ENCODE measurements around the gene SELENOF. TPM values are rescaled to one million over a fixed set of nuclear protein-coding genes. Genes with fewer than 3 reads are reported as not detected.

The SELENOF gene
- total and polyA plus RNA-seq, 2 of the 13 experiments (the other 11 are each of a cell fraction or from before 2014, with no cell fraction given), result 133 to 163 TPM

- H3K27ac ChIP-seq (ENCODE audit: extremely low read length, insufficient read depth, low read length), result no peak overlapping the region
- ATAC-seq (no peak), DNase-seq (ENCODE audit: low spot score) (no peak), FAIRE-seq (no peak)
- H3K9me3 ChIP-seq (ENCODE audit: low read length), result no peaks in the 10 kb centered on the region
- H3K36me3 ChIP-seq (replicated peaks in 1 of 2; ENCODE audit: control insufficient read depth in 1 of 2, insufficient read depth in 2 of 2, low read length in 2 of 2), result no peaks in the 10 kb centered on the region
- H3K27me3 ChIP-seq (ENCODE audit: control insufficient read depth in 1 of 2, insufficient read depth in 2 of 2, low read length in 2 of 2), result no peaks in the 10 kb centered on the region
- H3K4me3 ChIP-seq (replicated peaks in 1 of 3; ENCODE audit: insufficient read depth in 1 of 3, low read depth in 2 of 3, low read length in 3 of 3), result no peak overlapping the region
- no peak overlapping the region for H2AFZ ChIP-seq (ENCODE audit: low read length)
- H3K4me1 ChIP-seq (ENCODE audit: insufficient read depth, low read length), result peaks cover 28% of the 10 kb centered on the region
- no peaks in the 10 kb centered on the region for H3K79me2 ChIP-seq (ENCODE audit: insufficient read depth, low read length)
- in situ Hi-C loops (cut with HindIII; ENCODE audit: extremely low pct_ligation_motif_present, low pct_unique_long_range_greater_than_20kb) (no loop called here), intact Hi-C loops (cut with micrococcal nuclease; ENCODE audit: unreplicated experiment) (no loop called here)
- CTCF ChIA-PET (ENCODE audit: low intra/inter-chr PET ratio, low total read pairs), result no interaction called here
- no peaks in the 10 kb centered on the region for H4K20me1 ChIP-seq (ENCODE audit: insufficient read depth, low read length)
- POLR2A ChIA-PET, result no interaction called here
- TF ChIP-seq NCOA5 (CRISPR knock-in tag; IDR thresholded peaks at IDR 0.05), result no peak
- no peak for TF ChIP-seq ZBTB38 (CRISPR knock-in tag; IDR thresholded peaks at IDR 0.05)
- TF ChIP-seq E2F1 (CRISPR knock-in tag; IDR thresholded peaks at IDR 0.05), result no peak
- no peak for TF ChIP-seq SP2 (CRISPR knock-in tag; IDR thresholded peaks at IDR 0.05)
- TF ChIP-seq ZNF180 (CRISPR knock-in tag; IDR thresholded peaks at IDR 0.05; ENCODE audit: borderline replicate concordance, low read depth), result no peak
- TF ChIP-seq, protein P1, sequence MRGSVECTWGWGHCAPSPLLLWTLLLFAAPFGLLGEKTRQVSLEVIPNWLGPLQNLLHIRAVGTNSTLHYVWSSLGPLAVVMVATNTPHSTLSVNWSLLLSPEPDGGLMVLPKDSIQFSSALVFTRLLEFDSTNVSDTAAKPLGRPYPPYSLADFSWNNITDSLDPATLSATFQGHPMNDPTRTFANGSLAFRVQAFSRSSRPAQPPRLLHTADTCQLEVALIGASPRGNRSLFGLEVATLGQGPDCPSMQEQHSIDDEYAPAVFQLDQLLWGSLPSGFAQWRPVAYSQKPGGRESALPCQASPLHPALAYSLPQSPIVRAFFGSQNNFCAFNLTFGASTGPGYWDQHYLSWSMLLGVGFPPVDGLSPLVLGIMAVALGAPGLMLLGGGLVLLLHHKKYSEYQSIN (CRISPR knock-in tag; IDR thresholded peaks at IDR 0.05; ENCODE audit: borderline replicate concordance), result no peak
- TF ChIP-seq, protein P2, sequence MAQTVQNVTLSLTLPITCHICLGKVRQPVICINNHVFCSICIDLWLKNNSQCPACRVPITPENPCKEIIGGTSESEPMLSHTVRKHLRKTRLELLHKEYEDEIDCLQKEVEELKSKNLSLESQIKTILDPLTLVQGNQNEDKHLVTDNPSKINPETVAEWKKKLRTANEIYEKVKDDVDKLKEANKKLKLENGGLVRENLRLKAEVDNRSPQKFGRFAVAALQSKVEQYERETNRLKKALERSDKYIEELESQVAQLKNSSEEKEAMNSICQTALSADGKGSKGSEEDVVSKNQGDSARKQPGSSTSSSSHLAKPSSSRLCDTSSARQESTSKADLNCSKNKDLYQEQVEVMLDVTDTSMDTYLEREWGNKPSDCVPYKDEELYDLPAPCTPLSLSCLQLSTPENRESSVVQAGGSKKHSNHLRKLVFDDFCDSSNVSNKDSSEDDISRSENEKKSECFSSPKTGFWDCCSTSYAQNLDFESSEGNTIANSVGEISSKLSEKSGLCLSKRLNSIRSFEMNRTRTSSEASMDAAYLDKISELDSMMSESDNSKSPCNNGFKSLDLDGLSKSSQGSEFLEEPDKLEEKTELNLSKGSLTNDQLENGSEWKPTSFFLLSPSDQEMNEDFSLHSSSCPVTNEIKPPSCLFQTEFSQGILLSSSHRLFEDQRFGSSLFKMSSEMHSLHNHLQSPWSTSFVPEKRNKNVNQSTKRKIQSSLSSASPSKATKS (CRISPR knock-in tag; IDR thresholded peaks at IDR 0.05), result no peak
- no peak for TF ChIP-seq ZNF607 (CRISPR knock-in tag; IDR thresholded peaks at IDR 0.05; ENCODE audit: borderline replicate concordance)
- TF ChIP-seq ZBTB43 (CRISPR knock-in tag; conservative IDR thresholded peaks at IDR 0.05), result no peak
- no peak for TF ChIP-seq TGIF2 (CRISPR knock-in tag; IDR thresholded peaks at IDR 0.05)
- TF ChIP-seq ZNF430 (CRISPR knock-in tag; IDR thresholded peaks at IDR 0.05), result no peak
- TF ChIP-seq, protein P3, sequence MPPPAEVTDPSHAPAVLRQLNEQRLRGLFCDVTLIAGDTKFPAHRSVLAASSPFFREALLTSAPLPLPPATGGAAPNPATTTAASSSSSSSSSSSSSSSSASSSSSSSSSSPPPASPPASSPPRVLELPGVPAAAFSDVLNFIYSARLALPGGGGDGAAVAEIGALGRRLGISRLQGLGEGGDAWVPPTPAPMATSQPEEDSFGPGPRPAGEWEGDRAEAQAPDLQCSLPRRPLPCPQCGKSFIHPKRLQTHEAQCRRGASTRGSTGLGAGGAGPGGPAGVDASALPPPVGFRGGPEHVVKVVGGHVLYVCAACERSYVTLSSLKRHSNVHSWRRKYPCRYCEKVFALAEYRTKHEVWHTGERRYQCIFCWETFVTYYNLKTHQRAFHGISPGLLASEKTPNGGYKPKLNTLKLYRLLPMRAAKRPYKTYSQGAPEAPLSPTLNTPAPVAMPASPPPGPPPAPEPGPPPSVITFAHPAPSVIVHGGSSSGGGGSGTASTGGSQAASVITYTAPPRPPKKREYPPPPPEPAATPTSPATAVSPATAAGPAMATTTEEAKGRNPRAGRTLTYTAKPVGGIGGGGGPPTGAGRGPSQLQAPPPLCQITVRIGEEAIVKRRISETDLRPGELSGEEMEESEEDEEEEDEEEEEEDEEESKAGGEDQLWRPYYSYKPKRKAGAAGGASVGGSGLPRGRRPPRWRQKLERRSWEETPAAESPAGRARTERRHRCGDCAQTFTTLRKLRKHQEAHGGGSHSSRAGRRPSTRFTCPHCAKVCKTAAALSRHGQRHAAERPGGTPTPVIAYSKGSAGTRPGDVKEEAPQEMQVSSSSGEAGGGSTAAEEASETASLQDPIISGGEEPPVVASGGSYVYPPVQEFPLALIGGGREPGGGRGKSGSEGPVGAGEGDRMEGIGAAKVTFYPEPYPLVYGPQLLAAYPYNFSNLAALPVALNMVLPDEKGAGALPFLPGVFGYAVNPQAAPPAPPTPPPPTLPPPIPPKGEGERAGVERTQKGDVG (CRISPR knock-in tag; IDR thresholded peaks at IDR 0.05; ENCODE audit: borderline replicate concordance), result no peak
- no peak for TF ChIP-seq PHF20 (CRISPR knock-in tag; IDR thresholded peaks at IDR 0.05)
- WGBS (ENCODE audit: low lambda C conversion rate), result 83% methylated on average over 2 of the region's 3 CpGs
- no TSS peak for BruUV-seq (replicated peaks)
- no peak overlapping the region for H3K9ac ChIP-seq (ENCODE audit: insufficient read depth, low read depth, low read length)
- H3K4me2 ChIP-seq (ENCODE audit: low read depth, low read length), result no peak overlapping the region
These were observed 64.2 kb downstream of the SELENOF start for GRCh38 chr1:86849756-86850155.
